GM12892 (cell line): ENCODE measurements around the gene ATP2A1.

Experiments
- POLR2A ChIP-seq: IDR thresholded peaks from 2 replicates; pipeline ENCODE4 v1.6.1; 2011; ENCODE audit warnings: low read depth, low read length, control low read depth
- POLR2AphosphoS5 ChIP-seq: IDR thresholded peaks from 2 replicates; pipeline ENCODE4 v1.6.1; 2011; ENCODE audit warnings: low read depth, low read length, control low read depth
- TAF1 ChIP-seq: IDR thresholded peaks from 2 replicates; pipeline ENCODE4 v1.6.1; 2011; ENCODE audit warnings: low read depth, mild to moderate bottlenecking, control low read depth, low read length, borderline replicate concordance

- TF ChIP-seq POLR2A (no peak), POLR2AphosphoS5 (no peak), TAF1 (no peak)
Measured at GRCh38 chr16:28943281-28943680, 65.0 kb downstream of the ATP2A1 start.
